ENCODE results near the gene FUT4. TPM values are rescaled to one million over a fixed set of nuclear protein-coding genes. Genes with fewer than 3 reads are reported as not detected.

The FUT4 gene
- total and polyA plus RNA-seq, 5 donors from 2014 or later, result 1.7 to 5.1 (median 2.1) TPM

- H3K4me1 ChIP-seq (ENCODE audit: control insufficient read depth, insufficient read depth, low read length, poor library complexity, severe bottlenecking), result no peaks in the 10 kb centered on the region
- H3K27ac ChIP-seq (ENCODE audit: insufficient read depth, low read length, poor library complexity, severe bottlenecking), result no peak overlapping the region
- no peak overlapping the region for H3K4me3 ChIP-seq (ENCODE audit: low read depth, low read length)
- DNase-seq, result no peak
- Mint-ChIP-seq H3K27me3 (peaks cover 44% of the 10 kb centered on the region), H3K36me3 (no peaks in the 10 kb centered on the region), H3K9me3 (no peaks in the 10 kb centered on the region), H3K4me1 (no peaks in the 10 kb centered on the region), H3K4me3 (no peak overlapping the region), H3K27ac (no peak overlapping the region)
- no peaks in the 10 kb centered on the region for H3K9me3 ChIP-seq (ENCODE audit: control insufficient read depth in 2 of 2, low read length in 2 of 2)
- no peaks in the 10 kb centered on the region for H3K36me3 ChIP-seq (ENCODE audit: control insufficient read depth, insufficient read depth, low read length)
- no peak for ATAC-seq (ENCODE audit: low read depth in 2 of 2)
- H3K27me3 ChIP-seq (ENCODE audit: control insufficient read depth, insufficient read depth, low read length), result peaks cover 17% of the 10 kb centered on the region
These were observed 19.4 kb upstream of the FUT4 start for GRCh38 chr11:94524341-94524740.

GRCh38 chr11:94525546-94526324 lies 18.0 kb upstream of the FUT4 start:
- Mint-ChIP-seq H3K27ac (no peak overlapping the region), H3K27me3 (peaks cover 50% of the 10 kb centered on the region), H3K4me1 (no peaks in the 10 kb centered on the region), H3K36me3 (no peaks in the 10 kb centered on the region), H3K4me3 (no peak overlapping the region), H3K9me3 (no peaks in the 10 kb centered on the region)
- Histone ChIP-seq H3K4me1 (ENCODE audit: control insufficient read depth, insufficient read depth, low read length, poor library complexity, severe bottlenecking) (no peaks in the 10 kb centered on the region), H3K9me3 (ENCODE audit: control insufficient read depth in 2 of 2, low read length in 2 of 2) (no peaks in the 10 kb centered on the region), H3K4me3 (ENCODE audit: low read depth, low read length) (no peak overlapping the region), H3K27ac (ENCODE audit: insufficient read depth, low read length, poor library complexity, severe bottlenecking) (no peak overlapping the region), H3K27me3 (ENCODE audit: control insufficient read depth, insufficient read depth, low read length) (peaks cover 20% of the 10 kb centered on the region), H3K36me3 (ENCODE audit: control insufficient read depth, insufficient read depth, low read length) (no peaks in the 10 kb centered on the region)
- no peak for ATAC-seq (ENCODE audit: low read depth in 2 of 2)
- no peak for DNase-seq

GRCh38 chr11:94526645-94527438 lies 16.9 kb upstream of the FUT4 start:
- H3K27me3 ChIP-seq (ENCODE audit: control insufficient read depth, insufficient read depth, low read length), result peaks cover 25% of the 10 kb centered on the region
- H3K4me1 ChIP-seq (ENCODE audit: control insufficient read depth, insufficient read depth, low read length, poor library complexity, severe bottlenecking), result no peaks in the 10 kb centered on the region
- Mint-ChIP-seq H3K4me3 (no peak overlapping the region), H3K27me3 (peaks cover 60% of the 10 kb centered on the region), H3K36me3 (no peaks in the 10 kb centered on the region), H3K4me1 (no peaks in the 10 kb centered on the region), H3K27ac (no peak overlapping the region), H3K9me3 (no peaks in the 10 kb centered on the region)
- H3K27ac ChIP-seq (ENCODE audit: insufficient read depth, low read length, poor library complexity, severe bottlenecking), result no peak overlapping the region
- ATAC-seq (ENCODE audit: low read depth in 2 of 2), result no peak
- H3K36me3 ChIP-seq (ENCODE audit: control insufficient read depth, insufficient read depth, low read length), result no peaks in the 10 kb centered on the region
- no peak overlapping the region for H3K4me3 ChIP-seq (ENCODE audit: low read depth, low read length)
- no peak for DNase-seq
- no peaks in the 10 kb centered on the region for H3K9me3 ChIP-seq (ENCODE audit: control insufficient read depth in 2 of 2, low read length in 2 of 2)

- Mint-ChIP-seq H3K27ac (peak overlapping the region in 1 of 3 donors; percentile 10), H3K4me1 (no peaks in the 10 kb centered on the region), H3K27me3 (peaks cover 66% of the 10 kb centered on the region), H3K4me3 (no peak overlapping the region), H3K9me3 (no peaks in the 10 kb centered on the region), H3K36me3 (no peaks in the 10 kb centered on the region)
- Histone ChIP-seq H3K4me3 (ENCODE audit: low read depth, low read length) (no peak overlapping the region), H3K36me3 (ENCODE audit: control insufficient read depth, insufficient read depth, low read length) (no peaks in the 10 kb centered on the region), H3K4me1 (ENCODE audit: control insufficient read depth, insufficient read depth, low read length, poor library complexity, severe bottlenecking) (no peaks in the 10 kb centered on the region), H3K9me3 (ENCODE audit: control insufficient read depth in 2 of 2, low read length in 2 of 2) (no peaks in the 10 kb centered on the region), H3K27ac (ENCODE audit: insufficient read depth, low read length, poor library complexity, severe bottlenecking) (no peak overlapping the region), H3K27me3 (ENCODE audit: control insufficient read depth, insufficient read depth, low read length) (peaks cover 26% of the 10 kb centered on the region)
- no peak for ATAC-seq (ENCODE audit: low read depth in 2 of 2)
- DNase-seq, result no peak
These were observed 15.2 kb upstream of the FUT4 start for GRCh38 chr11:94528551-94528950.

GRCh38 chr11:94532211-94532610 lies 11.5 kb upstream of the FUT4 start:
- H3K27me3 Mint-ChIP-seq, result peaks cover 65% of the 10 kb centered on the region
- no peaks in the 10 kb centered on the region for H3K4me1 Mint-ChIP-seq

GRCh38 chr11:94533206-94533605 lies 10.5 kb upstream of the FUT4 start:
- peaks cover 63% of the 10 kb centered on the region for H3K27me3 Mint-ChIP-seq
- H3K4me3 Mint-ChIP-seq, result no peak overlapping the region

More at GRCh38 chr11:94532211-94532610, 11.5 kb upstream of the FUT4 start:
- ATAC-seq (ENCODE audit: low read depth in 2 of 2) (no peak), DNase-seq (no peak)
- H3K4me3 ChIP-seq (ENCODE audit: low read depth, low read length), result no peak overlapping the region
- H3K27me3 ChIP-seq (ENCODE audit: control insufficient read depth, insufficient read depth, low read length), result peaks cover 26% of the 10 kb centered on the region
- no peaks in the 10 kb centered on the region for H3K36me3 ChIP-seq (ENCODE audit: control insufficient read depth, insufficient read depth, low read length)
- no peaks in the 10 kb centered on the region for H3K9me3 ChIP-seq (ENCODE audit: control insufficient read depth in 2 of 2, low read length in 2 of 2)
- Mint-ChIP-seq H3K4me3 (no peak overlapping the region), H3K36me3 (no peaks in the 10 kb centered on the region), H3K27ac (no peak overlapping the region), H3K9me3 (peaks cover 0 to 2% (median 0%) of the 10 kb centered on the region in 7 donors)
- H3K27ac ChIP-seq (ENCODE audit: insufficient read depth, low read length, poor library complexity, severe bottlenecking), result no peak overlapping the region
- no peaks in the 10 kb centered on the region for H3K4me1 ChIP-seq (ENCODE audit: control insufficient read depth, insufficient read depth, low read length, poor library complexity, severe bottlenecking)

GRCh38 chr11:94533696-94534630 lies 9.8 kb upstream of the FUT4 start:
- Mint-ChIP-seq H3K4me1 (no peaks in the 10 kb centered on the region), H3K27me3 (peaks cover 58% of the 10 kb centered on the region), H3K36me3 (no peaks in the 10 kb centered on the region), H3K9me3 (peaks cover 0 to 2% (median 0%) of the 10 kb centered on the region in 7 donors), H3K27ac (no peak overlapping the region), H3K4me3 (peak overlapping the region in 1 of 4 donors; percentile 44)
- DNase-seq (no peak), ATAC-seq (ENCODE audit: low read depth in 2 of 2) (no peak)
- H3K9me3 ChIP-seq (ENCODE audit: control insufficient read depth in 2 of 2, low read length in 2 of 2), result no peaks in the 10 kb centered on the region
- H3K27me3 ChIP-seq (ENCODE audit: control insufficient read depth, insufficient read depth, low read length), result peaks cover 17% of the 10 kb centered on the region
- no peak overlapping the region for H3K4me3 ChIP-seq (ENCODE audit: low read depth, low read length)
- H3K27ac ChIP-seq (ENCODE audit: insufficient read depth, low read length, poor library complexity, severe bottlenecking), result no peak overlapping the region
- H3K36me3 ChIP-seq (ENCODE audit: control insufficient read depth, insufficient read depth, low read length), result no peaks in the 10 kb centered on the region
- H3K4me1 ChIP-seq (ENCODE audit: control insufficient read depth, insufficient read depth, low read length, poor library complexity, severe bottlenecking), result no peaks in the 10 kb centered on the region

More at GRCh38 chr11:94533206-94533605, 10.5 kb upstream of the FUT4 start:
- no peaks in the 10 kb centered on the region for H3K36me3 ChIP-seq (ENCODE audit: control insufficient read depth, insufficient read depth, low read length)
- H3K27ac ChIP-seq (ENCODE audit: insufficient read depth, low read length, poor library complexity, severe bottlenecking), result no peak overlapping the region
- ATAC-seq (ENCODE audit: low read depth in 2 of 2) (no peak), DNase-seq (no peak)
- no peaks in the 10 kb centered on the region for H3K4me1 ChIP-seq (ENCODE audit: control insufficient read depth, insufficient read depth, low read length, poor library complexity, severe bottlenecking)
- H3K9me3 ChIP-seq (ENCODE audit: control insufficient read depth in 2 of 2, low read length in 2 of 2), result no peaks in the 10 kb centered on the region
- H3K4me3 ChIP-seq (ENCODE audit: low read depth, low read length), result no peak overlapping the region
- peaks cover 22% of the 10 kb centered on the region for H3K27me3 ChIP-seq (ENCODE audit: control insufficient read depth, insufficient read depth, low read length)
- H3K4me1 Mint-ChIP-seq, result no peaks in the 10 kb centered on the region
- H3K27ac Mint-ChIP-seq, result no peak overlapping the region
- H3K9me3 Mint-ChIP-seq, result peaks cover 0 to 2% (median 0%) of the 10 kb centered on the region in 7 donors
- H3K36me3 Mint-ChIP-seq, result no peaks in the 10 kb centered on the region
